GM21825 (cell line): ENCODE results near the gene KRT2.

ENCODE experiments used
- ATAC-seq: cut with Tn5 transposase; IDR thresholded peaks from one replicate; pipeline ENCODE4 v1.9.1; 2021; ENCODE audit warnings: mild to moderate bottlenecking, moderate library complexity; ENCODE audit not compliant: unreplicated experiment

KRT2 gene

DNA sequence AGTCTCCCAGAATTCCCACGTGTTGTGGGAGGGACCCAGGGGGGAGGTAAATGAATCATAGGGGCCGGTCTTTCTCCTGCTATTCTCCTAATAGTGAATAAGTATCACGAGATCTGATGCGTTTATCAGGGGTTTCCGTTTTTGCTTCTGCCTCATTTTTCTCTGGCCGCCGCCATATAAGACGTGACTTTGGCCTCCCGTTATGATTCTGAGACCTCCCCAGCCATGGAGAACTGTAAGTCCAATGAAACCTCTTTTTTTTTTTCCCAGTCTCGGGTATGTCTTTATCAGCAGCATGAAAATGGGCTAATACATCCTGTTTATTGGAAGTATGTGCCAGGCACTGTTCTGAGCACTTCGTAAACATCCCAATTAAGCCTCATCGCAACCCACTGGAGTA, 51.5 kb downstream of the KRT2 start:
- no peak for ATAC-seq

DNA sequence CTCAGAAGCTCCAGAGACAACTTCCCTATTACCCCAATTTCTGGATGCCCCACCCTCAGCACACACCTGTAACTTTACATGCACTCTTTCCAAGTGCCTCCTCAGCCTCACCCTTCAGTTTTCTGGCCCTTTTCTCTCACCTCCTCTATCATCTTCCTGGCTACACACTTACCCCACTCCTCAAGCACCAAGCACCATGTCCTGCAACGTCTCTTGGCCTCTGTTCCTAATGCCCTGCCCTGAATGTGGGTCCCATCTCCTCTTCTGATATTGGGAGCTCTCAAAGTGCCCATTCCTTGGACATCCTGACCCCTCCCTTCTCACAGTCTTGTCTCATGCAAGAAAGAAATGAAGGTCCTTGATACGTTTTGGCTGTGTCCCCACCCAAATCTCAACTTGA, 51.9 kb downstream of the KRT2 start:
- ATAC-seq = no peak

DNA sequence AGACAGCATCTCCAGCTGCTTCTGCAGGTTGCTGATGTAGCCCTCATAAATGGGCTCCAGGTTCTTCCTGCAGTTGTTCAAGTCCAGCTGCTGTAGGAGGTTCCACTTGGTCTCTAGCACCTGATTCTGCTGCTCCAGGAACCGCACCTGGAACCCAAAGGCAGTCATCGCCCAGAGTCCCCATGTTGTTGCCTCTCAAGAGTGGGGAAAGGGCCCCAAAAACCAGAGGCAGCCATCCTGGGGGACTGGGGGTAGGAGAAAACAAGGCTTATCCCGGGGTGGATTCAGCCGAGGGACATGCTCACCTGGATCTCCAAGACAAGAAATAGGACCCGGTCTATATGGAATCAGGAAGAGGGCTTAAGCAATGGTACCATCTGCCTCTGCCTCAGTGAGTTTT, 53.0 kb downstream of the KRT2 start:
- no peak for ATAC-seq
